Thyroid gland (tissue), 4 donors: ENCODE measurements around the gene MLPH. TPM values are rescaled to one million over a fixed set of nuclear protein-coding genes. Genes with fewer than 3 reads are reported as not detected.

Source experiments
- DNase-seq, 2 donors: peaks; one replicate each; pipeline ENCODE4 v3.0.0-alpha.2; 2019
- H3K27ac ChIP-seq, 3 donors: fragments of 200-600 bp; sonication (generic); 1 replicate in 2 of 3; 2 replicates in 1 of 3; pipeline ENCODE4 v1.5.1; 2016 to 2019; ENCODE audit warnings: mild to moderate bottlenecking in 1 of 3, moderate library complexity in 1 of 3
- H3K27me3 ChIP-seq: fragments of 200-600 bp; sonication (generic); one replicate; pipeline ENCODE4 v1.5.1; 2019
- H3K36me3 ChIP-seq, 2 donors: fragments of 200-600 bp; sonication (generic); one replicate each; pipeline ENCODE4 v1.5.1; 2016 to 2019
- H3K4me1 ChIP-seq, 2 donors: fragments of 200-600 bp; sonication (generic); one replicate each; pipeline ENCODE4 v1.5.1; 2017 to 2019
- H3K4me3 ChIP-seq, 3 donors: fragments of 200-600 bp; sonication (generic); replicated peaks in 1 of 3; 1 replicate in 2 of 3; 2 replicates in 1 of 3; pipeline ENCODE4 v1.5.1; 2016; ENCODE audit warnings: mild to moderate bottlenecking in 1 of 3
- H3K9me3 ChIP-seq: fragments of 200-600 bp; sonication (generic); one replicate; pipeline ENCODE4 v1.5.1; 2017
- CTCF ChIP-seq, 6 experiments: fragments of 200-600 bp in 3 of 6; fragments of 450-650 bp in 3 of 6; sonication (generic) in 3 of 6; IDR thresholded peaks; one replicate each; pipeline ENCODE4 v1.5.1; 2016 to 2019; ENCODE audit warnings: antibody characterized with exemption in 6 of 6, mild to moderate bottlenecking in 2 of 6, inconsistent platforms in 1 of 6, moderate library complexity in 1 of 6
- POLR2A ChIP-seq, 2 donors: fragments of 450-650 bp; IDR thresholded peaks; one replicate each; pipeline ENCODE4 v1.6.1; 2017; ENCODE audit warnings: antibody characterized with exemption in 2 of 2, mild to moderate bottlenecking in 2 of 2, moderate library complexity in 1 of 2
- WGBS, 2 donors: methylation state at CpG; one replicate each; pipeline ENCODE4 v1.1.5; 2017; 5-methylcytosine and 5-hydroxymethylcytosine counted together
- intact Hi-C: fragments of 100-400 bp; cut with DNase I; formaldehyde crosslinking; loops from one replicate; pipeline ENCODE4 v1.15.1; 2023
- total RNA-seq, 4 donors: library from RNA; depleted of rRNA; stranded (reverse); fragments of >200 nt; gene quantifications; one replicate each; pipeline ENCODE4 v1.2.3, GENCODE V29; 2016

Gene MLPH
- total RNA-seq, 4 donors from 2014 or later = 41.3 to 107 (median 58.6) TPM

GRCh38 chr2:237535385-237536082 is 48.5 kb downstream of the MLPH start:
- TF ChIP-seq POLR2A (IDR thresholded peaks at IDR 0.05) (no peak), CTCF (IDR thresholded peaks at IDR 0.05) (no peak)
- no peak for DNase-seq
- Histone ChIP-seq H3K4me1 (no peaks in the 10 kb centered on the region), H3K4me3 (no peak overlapping the region), H3K9me3 (no peaks in the 10 kb centered on the region), H3K27me3 (no peaks in the 10 kb centered on the region), H3K36me3 (peaks cover 3 to 5% of the 10 kb centered on the region in 2 donors), H3K27ac (no peak overlapping the region)
- intact Hi-C loops = no loop called here
- WGBS, 2 donors = 89 to 92% methylated on average over 8 of the region's 8 CpGs

- Histone ChIP-seq H3K4me3 (no peak overlapping the region), H3K27me3 (no peaks in the 10 kb centered on the region), H3K36me3 (peaks cover 5 to 6% of the 10 kb centered on the region in 2 donors), H3K4me1 (no peaks in the 10 kb centered on the region), H3K27ac (no peak overlapping the region), H3K9me3 (no peaks in the 10 kb centered on the region)
- no peak for DNase-seq
- no peak for TF ChIP-seq CTCF (IDR thresholded peaks at IDR 0.05)
- TF ChIP-seq POLR2A (IDR thresholded peaks at IDR 0.05) = no peak
- intact Hi-C loops = no loop called here
- WGBS, 2 donors = 79 to 98% methylated on average over 3 to 5 of the region's 5 CpGs
These were observed 49.0 kb downstream of the MLPH start for GRCh38 chr2:237536083-237536415.

- 87 to 97% methylated on average over 6 to 9 of the region's 9 CpGs for WGBS, 2 donors
- DNase-seq = no peak
- TF ChIP-seq CTCF (IDR thresholded peaks at IDR 0.05) = no peak
- TF ChIP-seq POLR2A (IDR thresholded peaks at IDR 0.05) = no peak
- Histone ChIP-seq H3K27me3 (no peaks in the 10 kb centered on the region), H3K9me3 (no peaks in the 10 kb centered on the region), H3K36me3 (peaks cover 6 to 7% of the 10 kb centered on the region in 2 donors), H3K4me3 (no peak overlapping the region), H3K27ac (no peak overlapping the region), H3K4me1 (no peaks in the 10 kb centered on the region)
- intact Hi-C loops = no loop called here
These were observed 49.6 kb downstream of the MLPH start for GRCh38 chr2:237536617-237537016.

- intact Hi-C loops = no loop called here
- Histone ChIP-seq H3K4me1 (no peaks in the 10 kb centered on the region), H3K9me3 (no peaks in the 10 kb centered on the region), H3K27me3 (no peaks in the 10 kb centered on the region), H3K27ac (no peak overlapping the region), H3K36me3 (peaks cover 3 to 7% of the 10 kb centered on the region in 2 donors), H3K4me3 (no peak overlapping the region)
- TF ChIP-seq CTCF (IDR thresholded peaks at IDR 0.05) (no peak), POLR2A (IDR thresholded peaks at IDR 0.05) (no peak)
- WGBS, 2 donors = 75 to 80% methylated on average over 27 to 29 of the region's 29 CpGs
- DNase-seq = no peak
These were observed 51.1 kb downstream of the MLPH start for GRCh38 chr2:237538001-237538720.

- DNase-seq = no peak
- H3K9me3 ChIP-seq = no peaks in the 10 kb centered on the region
- intact Hi-C loops = no loop called here
- 85 to 93% methylated on average over 17 to 18 of the region's 18 CpGs for WGBS, 2 donors
- no peak overlapping the region for H3K27ac ChIP-seq
- no peak overlapping the region for H3K4me3 ChIP-seq
- no peaks in the 10 kb centered on the region for H3K4me1 ChIP-seq
- no peaks in the 10 kb centered on the region for H3K27me3 ChIP-seq
- TF ChIP-seq CTCF (IDR thresholded peaks at IDR 0.05) (no peak), POLR2A (IDR thresholded peaks at IDR 0.05) (no peak)
- H3K36me3 ChIP-seq = peaks cover 3 to 7% of the 10 kb centered on the region in 2 donors
These were observed 51.9 kb downstream of the MLPH start for GRCh38 chr2:237538901-237539300.
